Mesothelial cell of epicardium (in vitro differentiated cells): ENCODE results near the gene FRMD6. TPM values are rescaled to one million over a fixed set of nuclear protein-coding genes. Genes with fewer than 3 reads are reported as not detected.
A peak's percentile ranks its signal among the peaks of the same experiment; 100 is the strongest.

Source experiments
- DNase-seq, 2 experiments: peaks; one replicate each; pipeline ENCODE4 v3.0.0; 2021; ENCODE audit warnings: low spot score in 2 of 2; ENCODE audit not compliant: unreplicated experiment in 2 of 2
- H3K27ac Mint-ChIP-seq: 2 replicates; pipeline ENCODE4 v1.8.0; 2021; ENCODE audit warnings: mixed read lengths
- H3K27me3 Mint-ChIP-seq: 2 replicates; pipeline ENCODE4 v1.8.0; 2021; ENCODE audit warnings: low read depth, mixed read lengths
- H3K36me3 Mint-ChIP-seq: 2 replicates; pipeline ENCODE4 v1.8.0; 2021; ENCODE audit warnings: mixed read lengths
- H3K4me1 Mint-ChIP-seq: 2 replicates; pipeline ENCODE4 v1.8.0; 2021; ENCODE audit warnings: mixed read lengths
- H3K4me3 Mint-ChIP-seq: 2 replicates; pipeline ENCODE4 v1.8.0; 2021; ENCODE audit warnings: mild to moderate bottlenecking, moderate library complexity, mixed read lengths
- H3K9me3 Mint-ChIP-seq: 2 replicates; pipeline ENCODE4 v1.8.0; 2021; ENCODE audit warnings: mixed read lengths
- total RNA-seq: library from RNA; stranded (reverse); gene quantifications from 3 replicates; pipeline ENCODE4 v1.2.1, GENCODE V29; 2021
- TF ChIP-seq, protein P1 (sequence below): fragments of 200-600 bp; sonication (generic); IDR thresholded peaks from one replicate; pipeline ENCODE4 v1.5.0; 2021; ENCODE audit warnings: antibody characterized with exemption; ENCODE audit not compliant: unreplicated experiment

Gene FRMD6
- total RNA-seq, 1 donor from 2014 or later, result 51.8 TPM

DNA sequence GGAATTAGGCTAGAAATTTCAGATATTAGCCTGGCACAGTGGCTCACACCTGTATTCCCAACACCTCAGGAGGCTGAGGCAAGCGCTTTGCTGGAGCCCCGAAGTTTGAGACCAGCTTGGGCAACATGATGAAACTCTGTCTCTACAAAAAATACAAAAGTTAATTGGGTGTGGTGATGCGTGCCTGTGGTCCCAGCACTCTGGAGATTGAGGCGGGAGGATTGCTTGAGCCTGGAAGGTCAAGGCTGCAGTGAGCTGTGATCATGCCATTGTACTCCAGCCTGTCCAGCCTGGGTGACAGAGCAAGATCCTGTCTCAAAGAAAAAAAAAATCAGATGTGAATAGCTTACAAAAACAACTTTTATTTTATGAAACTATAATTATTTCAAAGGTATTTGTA lies 15.1 kb downstream of the FRMD6 start:
- H3K9me3 Mint-ChIP-seq, result peaks cover 21% of the 10 kb centered on the region
- H3K27me3 Mint-ChIP-seq, result no peaks in the 10 kb centered on the region
- H3K27ac Mint-ChIP-seq, result no peak overlapping the region
- peaks cover 12% of the 10 kb centered on the region for H3K4me1 Mint-ChIP-seq
- H3K4me3 Mint-ChIP-seq, result no peak overlapping the region
- no peak for DNase-seq
- H3K36me3 Mint-ChIP-seq, result peaks cover 20% of the 10 kb centered on the region
- TF ChIP-seq, protein P1, sequence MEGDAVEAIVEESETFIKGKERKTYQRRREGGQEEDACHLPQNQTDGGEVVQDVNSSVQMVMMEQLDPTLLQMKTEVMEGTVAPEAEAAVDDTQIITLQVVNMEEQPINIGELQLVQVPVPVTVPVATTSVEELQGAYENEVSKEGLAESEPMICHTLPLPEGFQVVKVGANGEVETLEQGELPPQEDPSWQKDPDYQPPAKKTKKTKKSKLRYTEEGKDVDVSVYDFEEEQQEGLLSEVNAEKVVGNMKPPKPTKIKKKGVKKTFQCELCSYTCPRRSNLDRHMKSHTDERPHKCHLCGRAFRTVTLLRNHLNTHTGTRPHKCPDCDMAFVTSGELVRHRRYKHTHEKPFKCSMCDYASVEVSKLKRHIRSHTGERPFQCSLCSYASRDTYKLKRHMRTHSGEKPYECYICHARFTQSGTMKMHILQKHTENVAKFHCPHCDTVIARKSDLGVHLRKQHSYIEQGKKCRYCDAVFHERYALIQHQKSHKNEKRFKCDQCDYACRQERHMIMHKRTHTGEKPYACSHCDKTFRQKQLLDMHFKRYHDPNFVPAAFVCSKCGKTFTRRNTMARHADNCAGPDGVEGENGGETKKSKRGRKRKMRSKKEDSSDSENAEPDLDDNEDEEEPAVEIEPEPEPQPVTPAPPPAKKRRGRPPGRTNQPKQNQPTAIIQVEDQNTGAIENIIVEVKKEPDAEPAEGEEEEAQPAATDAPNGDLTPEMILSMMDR, result no peak

DNA sequence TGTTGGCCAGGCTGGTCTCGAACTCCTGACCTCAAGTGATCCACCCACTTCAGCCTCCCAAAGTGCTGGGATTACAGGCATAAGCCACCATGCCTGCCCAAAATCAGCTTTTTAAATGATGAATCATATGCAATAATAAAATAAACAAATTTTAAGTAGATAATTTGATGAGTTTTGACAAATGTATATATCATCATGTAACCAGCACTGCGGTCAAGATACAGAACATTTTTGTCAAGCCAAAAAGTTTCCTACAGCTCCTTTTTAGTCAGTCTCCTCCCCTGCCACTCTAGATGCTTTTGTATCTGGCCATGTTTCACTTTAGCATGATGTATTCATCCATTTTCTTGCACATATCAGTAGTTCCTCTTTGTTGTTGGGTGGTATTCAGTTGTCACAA lies 17.2 kb downstream of the FRMD6 start:
- TF ChIP-seq, protein P1, result no peak
- H3K4me3 Mint-ChIP-seq, result no peak overlapping the region
- DNase-seq, result no peak
- H3K9me3 Mint-ChIP-seq, result peaks cover 14% of the 10 kb centered on the region
- no peak overlapping the region for H3K27ac Mint-ChIP-seq
- peaks cover 14% of the 10 kb centered on the region for H3K36me3 Mint-ChIP-seq
- H3K27me3 Mint-ChIP-seq, result no peaks in the 10 kb centered on the region
- H3K4me1 Mint-ChIP-seq, result peaks cover 13% of the 10 kb centered on the region

DNA sequence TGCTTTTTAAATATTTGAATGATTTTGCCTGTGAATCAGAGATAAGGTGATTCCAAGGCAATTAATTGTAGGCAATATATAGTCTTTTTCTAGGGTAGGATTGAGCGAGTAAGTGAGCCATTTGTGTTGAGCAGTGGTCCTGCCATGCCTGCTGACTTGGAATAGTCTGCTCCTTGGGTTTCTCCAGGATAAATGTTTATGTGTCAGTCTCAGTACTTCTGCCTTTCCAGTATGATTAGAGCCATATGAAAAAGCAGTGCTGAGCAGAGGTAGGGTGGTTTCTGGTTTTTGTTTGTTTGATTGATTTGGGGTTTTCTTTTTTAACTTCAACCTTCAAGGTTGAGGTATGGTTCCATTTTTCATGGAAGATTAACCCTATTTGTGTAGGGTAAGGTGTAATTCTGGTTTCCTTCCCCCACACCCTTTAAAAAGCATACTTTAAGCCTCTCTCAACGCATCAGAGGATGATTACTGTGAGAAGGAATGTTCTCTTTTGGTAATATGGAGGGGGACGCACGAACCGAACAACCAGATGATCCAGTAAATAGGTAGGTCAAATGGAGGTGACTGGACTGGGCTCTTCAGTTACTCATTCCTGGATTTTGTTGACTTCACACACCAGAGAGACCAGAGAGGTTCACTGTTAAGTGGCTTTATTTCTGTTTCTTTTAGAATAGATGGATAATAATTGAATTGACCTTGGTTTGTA lies 22.7 kb downstream of the FRMD6 start:
- TF ChIP-seq, protein P1, result no peak
- Mint-ChIP-seq H3K4me1 (peaks cover 37% of the 10 kb centered on the region), H3K27ac (peak overlapping the region; percentile 68), H3K27me3 (no peaks in the 10 kb centered on the region), H3K4me3 (no peak overlapping the region), H3K9me3 (peaks cover 3% of the 10 kb centered on the region), H3K36me3 (peaks cover 9% of the 10 kb centered on the region)
- no peak for DNase-seq

DNA sequence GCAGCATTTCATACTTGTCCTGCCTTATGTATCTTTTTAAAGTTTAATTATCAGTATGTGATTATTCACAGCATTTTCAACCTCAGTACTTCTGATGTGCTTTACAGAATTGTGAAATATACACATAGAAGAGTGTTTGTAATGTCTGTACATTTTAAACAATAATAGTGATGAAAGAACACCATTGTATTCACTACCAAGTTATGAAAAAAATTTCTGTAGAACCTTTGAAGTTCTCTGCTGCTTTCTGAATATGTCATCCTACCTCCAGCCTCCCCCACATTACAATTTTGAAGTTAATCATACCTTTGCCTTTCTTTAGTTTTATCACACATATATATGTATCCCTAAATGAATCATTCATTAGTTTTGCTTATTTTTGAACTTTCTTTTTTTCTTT lies 24.8 kb downstream of the FRMD6 start:
- no peaks in the 10 kb centered on the region for H3K27me3 Mint-ChIP-seq
- no peak overlapping the region for H3K4me3 Mint-ChIP-seq

DNA sequence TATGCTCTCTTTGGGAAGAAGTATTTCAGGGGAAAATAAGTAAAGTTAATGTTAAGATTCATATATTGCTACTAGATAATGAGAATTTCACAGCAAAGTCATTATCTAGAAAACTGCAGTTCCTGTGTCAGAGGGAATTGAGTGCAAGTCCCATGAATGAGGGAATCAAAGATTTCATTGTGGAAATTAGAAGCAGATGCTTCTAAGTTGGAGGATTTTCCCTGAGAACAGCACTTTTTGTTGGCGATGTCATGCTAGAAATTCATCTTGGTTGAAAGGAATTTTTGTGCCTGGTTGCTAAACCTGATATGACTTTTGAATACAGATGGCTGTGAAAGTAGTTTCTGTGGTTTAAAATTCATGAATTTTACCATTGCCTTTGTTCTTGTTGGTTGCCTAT lies 25.6 kb downstream of the FRMD6 start:
- no peaks in the 10 kb centered on the region for H3K36me3 Mint-ChIP-seq
- DNase-seq, result no peak
- H3K9me3 Mint-ChIP-seq, result no peaks in the 10 kb centered on the region
- no peaks in the 10 kb centered on the region for H3K27me3 Mint-ChIP-seq
- peak overlapping the region; percentile 92 for H3K27ac Mint-ChIP-seq
- H3K4me3 Mint-ChIP-seq, result no peak overlapping the region
- H3K4me1 Mint-ChIP-seq, result peaks cover 53% of the 10 kb centered on the region
- TF ChIP-seq, protein P1, result no peak

More for the DNA sequence above, 24.8 kb downstream of the FRMD6 start:
- DNase-seq, result no peak
- TF ChIP-seq, protein P1, result no peak
- H3K27ac Mint-ChIP-seq, result peak overlapping the region; percentile 92
- peaks cover 3% of the 10 kb centered on the region for H3K9me3 Mint-ChIP-seq
- H3K4me1 Mint-ChIP-seq, result peaks cover 53% of the 10 kb centered on the region
- peaks cover 3% of the 10 kb centered on the region for H3K36me3 Mint-ChIP-seq

DNA sequence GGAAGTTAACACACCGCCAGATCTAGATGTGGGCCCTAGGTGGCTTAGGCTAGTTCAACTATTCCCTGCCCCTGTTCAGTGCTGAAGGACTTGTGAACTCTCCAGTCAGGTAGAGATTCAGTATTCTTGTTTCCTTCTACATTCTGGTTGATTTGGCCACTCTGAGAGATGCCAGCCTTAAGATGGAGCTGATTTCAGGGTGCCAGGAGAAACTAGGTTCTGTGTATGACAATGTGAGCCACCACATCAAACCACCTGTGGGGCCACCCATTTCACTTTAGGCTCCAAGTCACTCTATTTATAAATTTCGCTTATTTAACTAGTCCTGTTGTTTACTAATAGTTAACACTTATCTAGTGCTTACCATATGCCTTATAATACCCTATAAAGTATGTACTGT lies 26.0 kb downstream of the FRMD6 start:
- DNase-seq, result no peak
- Mint-ChIP-seq H3K9me3 (no peaks in the 10 kb centered on the region), H3K27ac (peak overlapping the region; percentile 92), H3K36me3 (no peaks in the 10 kb centered on the region), H3K27me3 (no peaks in the 10 kb centered on the region), H3K4me3 (no peak overlapping the region), H3K4me1 (peaks cover 53% of the 10 kb centered on the region)
- TF ChIP-seq, protein P1, result no peak
